Measurements from ENCODE around the gene ULK4.

The ULK4 gene

GRCh38 chr3:41907330-41908073, 54.4 kb downstream of the ULK4 start:
- TF ChIP-seq POLR2A (IDR thresholded peaks at IDR 0.05; ENCODE audit: extremely low read depth, insufficient read length) (no peak), MYC (IDR thresholded peaks at IDR 0.05; ENCODE audit: low read depth, low read length) (no peak), CTCF (IDR thresholded peaks at IDR 0.05; ENCODE audit: low read depth, low read length) (no peak)
- TF ChIP-seq, protein P1, sequence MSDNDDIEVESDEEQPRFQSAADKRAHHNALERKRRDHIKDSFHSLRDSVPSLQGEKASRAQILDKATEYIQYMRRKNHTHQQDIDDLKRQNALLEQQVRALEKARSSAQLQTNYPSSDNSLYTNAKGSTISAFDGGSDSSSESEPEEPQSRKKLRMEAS (IDR thresholded peaks at IDR 0.05; ENCODE audit: low read depth, low read length): no peak
- H3K4me3 ChIP-seq (ENCODE audit: low read depth, low read length): no peak overlapping the region
- DNase-seq (ENCODE audit: low read depth): peak; percentile 13

- TF ChIP-seq, protein P1 (IDR thresholded peaks at IDR 0.05; ENCODE audit: low read depth, low read length): no peak
- peak; percentile 48 for DNase-seq (ENCODE audit: low read depth)
These were observed 61.6 kb downstream of the ULK4 start for GRCh38 chr3:41900265-41900664.

DNA sequence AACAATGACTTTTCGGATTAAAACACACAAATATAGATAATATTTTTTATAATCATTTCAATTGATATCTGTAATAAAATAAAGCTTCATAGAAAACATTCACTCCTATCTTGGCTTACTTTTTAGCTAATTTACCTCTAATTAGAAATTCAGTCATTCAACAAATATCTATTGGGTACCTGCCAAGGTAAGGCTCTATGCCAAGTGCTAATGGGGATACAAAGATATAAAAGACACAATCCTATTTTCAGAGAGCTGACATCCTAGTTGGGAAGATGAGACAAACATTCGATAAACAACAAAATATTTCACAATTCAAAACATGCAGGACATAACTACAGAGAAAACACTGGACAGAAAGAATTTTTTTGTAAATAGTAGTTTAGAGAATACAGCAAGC, 63.3 kb downstream of the ULK4 start:
- no peak for DNase-seq (ENCODE audit: low read depth)
- H3K4me3 ChIP-seq (ENCODE audit: low read depth, low read length): no peak overlapping the region
- TF ChIP-seq, protein P1 (IDR thresholded peaks at IDR 0.05; ENCODE audit: low read depth, low read length): no peak
- TF ChIP-seq MYC (IDR thresholded peaks at IDR 0.05; ENCODE audit: low read depth, low read length) (no peak), POLR2A (IDR thresholded peaks at IDR 0.05; ENCODE audit: extremely low read depth, insufficient read length) (no peak)

More at GRCh38 chr3:41900265-41900664, 61.6 kb downstream of the ULK4 start:
- H3K4me3 ChIP-seq (ENCODE audit: low read depth, low read length): no peak overlapping the region

- DNase-seq (ENCODE audit: low read depth): peak; percentile 53
- H3K4me3 ChIP-seq (ENCODE audit: low read depth, low read length): no peak overlapping the region
- TF ChIP-seq CTCF (IDR thresholded peaks at IDR 0.05; ENCODE audit: low read depth, low read length): no peak
- TF ChIP-seq MYC (IDR thresholded peaks at IDR 0.05; ENCODE audit: low read depth, low read length): no peak
- no peak for TF ChIP-seq POLR2A (IDR thresholded peaks at IDR 0.05; ENCODE audit: extremely low read depth, insufficient read length)
- TF ChIP-seq, protein P1 (IDR thresholded peaks at IDR 0.05; ENCODE audit: low read depth, low read length): no peak
These were observed 67.9 kb downstream of the ULK4 start for GRCh38 chr3:41893977-41894376.

- no peak for DNase-seq (ENCODE audit: low read depth)
- no peak overlapping the region for H3K4me3 ChIP-seq (ENCODE audit: low read depth, low read length)
- TF ChIP-seq POLR2A (IDR thresholded peaks at IDR 0.05; ENCODE audit: extremely low read depth, insufficient read length) (no peak), MYC (IDR thresholded peaks at IDR 0.05; ENCODE audit: low read depth, low read length) (no peak), CTCF (IDR thresholded peaks at IDR 0.05; ENCODE audit: low read depth, low read length) (no peak)
- TF ChIP-seq, protein P1 (IDR thresholded peaks at IDR 0.05; ENCODE audit: low read depth, low read length): no peak
These were observed 73.4 kb downstream of the ULK4 start for GRCh38 chr3:41888368-41889076.

- DNase-seq (ENCODE audit: low read depth): no peak
- TF ChIP-seq MYC (IDR thresholded peaks at IDR 0.05; ENCODE audit: low read depth, low read length): no peak
- TF ChIP-seq, protein P1 (IDR thresholded peaks at IDR 0.05; ENCODE audit: low read depth, low read length): no peak
- TF ChIP-seq CTCF (IDR thresholded peaks at IDR 0.05; ENCODE audit: low read depth, low read length): no peak
- TF ChIP-seq POLR2A (IDR thresholded peaks at IDR 0.05; ENCODE audit: extremely low read depth, insufficient read length): no peak
- H3K4me3 ChIP-seq (ENCODE audit: low read depth, low read length): no peak overlapping the region
These were observed 78.9 kb downstream of the ULK4 start for GRCh38 chr3:41882956-41883355.

Measured in NB4 (cell line).